Iris pigment epithelial cell (primary cell): ENCODE measurements around the gene NUP210L.

Experiments
- DNase-seq: peaks from one replicate; pipeline ENCODE4 v3.0.0-alpha.2; 2011; ENCODE audit warnings: low read depth

The NUP210L gene

GRCh38 chr1:153944005-153944826 is 210.7 kb downstream of the NUP210L start:
- DNase-seq: no peak

- no peak for DNase-seq
Measured at GRCh38 chr1:153942766-153943549, 211.9 kb downstream of the NUP210L start.
